Measurements from ENCODE around the gene ZNF213.
"Not testable (repeated sequence)": the region's sequence is repeated elsewhere in the genome, so short reads cannot be mapped to it uniquely, and the experiment has no call there.

ZNF213 gene

GRCh38 chr16:3180445-3180878 lies 45.6 kb downstream of the ZNF213 start:
- no peak for TF ChIP-seq POU6F1 (CRISPR knock-in tag; IDR thresholded peaks at IDR 0.05; ENCODE audit: borderline replicate concordance, low read depth)
- no peak for ATAC-seq

- not testable (repeated sequence) for ATAC-seq
Measured at GRCh38 chr16:3182293-3182607, 47.4 kb downstream of the ZNF213 start.

- peak; percentile 68 for ATAC-seq
- TF ChIP-seq PPARA (CRISPR knock-in tag; IDR thresholded peaks at IDR 0.05; ENCODE audit: borderline replicate concordance) (no peak), ZFP30 (CRISPR knock-in tag; IDR thresholded peaks at IDR 0.05) (no peak), ZNF8 (CRISPR knock-in tag; IDR thresholded peaks at IDR 0.05) (no peak), ZC3H10 (CRISPR knock-in tag; IDR thresholded peaks at IDR 0.05) (no peak), TCF4 (CRISPR knock-in tag; IDR thresholded peaks at IDR 0.05; ENCODE audit: borderline replicate concordance) (no peak), RARB (CRISPR knock-in tag; IDR thresholded peaks at IDR 0.05) (no peak), ZFP3 (CRISPR knock-in tag; IDR thresholded peaks at IDR 0.05) (no peak), ISL1 (CRISPR knock-in tag; IDR thresholded peaks at IDR 0.05) (no peak), ESRRG (CRISPR knock-in tag; IDR thresholded peaks at IDR 0.05) (no peak), GLIS3 (CRISPR knock-in tag; IDR thresholded peaks at IDR 0.05) (no peak), SNAI2 (CRISPR knock-in tag; IDR thresholded peaks at IDR 0.05) (no peak), PATZ1 (CRISPR knock-in tag; IDR thresholded peaks at IDR 0.05; ENCODE audit: borderline replicate concordance) (no peak), ARNTL (CRISPR knock-in tag; IDR thresholded peaks at IDR 0.05; ENCODE audit: borderline replicate concordance, low read depth) (no peak), POU6F1 (CRISPR knock-in tag; IDR thresholded peaks at IDR 0.05; ENCODE audit: borderline replicate concordance, low read depth) (no peak), CSDC2 (CRISPR knock-in tag; IDR thresholded peaks at IDR 0.05) (no peak)
Measured at GRCh38 chr16:3182608-3183444, 48.0 kb downstream of the ZNF213 start.

GRCh38 chr16:3183445-3184139 lies 48.8 kb downstream of the ZNF213 start:
- peak; percentile 2; the same call in 2 of the 3 replicates for ATAC-seq
- TF ChIP-seq BACH2 (CRISPR knock-in tag; IDR thresholded peaks at IDR 0.05; ENCODE audit: borderline replicate concordance) (no peak), SNAI2 (CRISPR knock-in tag; IDR thresholded peaks at IDR 0.05) (no peak), OSR1 (CRISPR knock-in tag; IDR thresholded peaks at IDR 0.05) (no peak), ZC3H10 (CRISPR knock-in tag; IDR thresholded peaks at IDR 0.05) (no peak), TOX (CRISPR knock-in tag; IDR thresholded peaks at IDR 0.05; ENCODE audit: borderline replicate concordance) (no peak), ZNF70 (CRISPR knock-in tag; IDR thresholded peaks at IDR 0.05) (no peak)

- no peak for ATAC-seq
- no peak for TF ChIP-seq ESRRG (CRISPR knock-in tag; IDR thresholded peaks at IDR 0.05)
- TF ChIP-seq ZNF70 (CRISPR knock-in tag; IDR thresholded peaks at IDR 0.05), result no peak
- TF ChIP-seq OSR1 (CRISPR knock-in tag; IDR thresholded peaks at IDR 0.05), result no peak
- TF ChIP-seq SNAI2 (CRISPR knock-in tag; IDR thresholded peaks at IDR 0.05), result no peak
- no peak for TF ChIP-seq GLIS3 (CRISPR knock-in tag; IDR thresholded peaks at IDR 0.05)
- TF ChIP-seq ZNF565 (CRISPR knock-in tag; conservative IDR thresholded peaks at IDR 0.05; ENCODE audit: low read depth), result no peak
Measured at GRCh38 chr16:3186946-3187690, 52.3 kb downstream of the ZNF213 start.
